Panc1 (cell line): Measurements from ENCODE around the gene GJA3.

ENCODE experiments used
- POLR2AphosphoS5 ChIP-seq: IDR thresholded peaks from 2 replicates; pipeline ENCODE4 v1.6.1; 2012; ENCODE audit warnings: mild to moderate bottlenecking, low read depth, low read length, moderate library complexity
- TF ChIP-seq, protein P1 (sequence below): fragments of 450-650 bp; IDR thresholded peaks from 2 replicates; pipeline ENCODE4 v1.5.1; 2017; ENCODE audit warnings: mild to moderate bottlenecking

DNA sequence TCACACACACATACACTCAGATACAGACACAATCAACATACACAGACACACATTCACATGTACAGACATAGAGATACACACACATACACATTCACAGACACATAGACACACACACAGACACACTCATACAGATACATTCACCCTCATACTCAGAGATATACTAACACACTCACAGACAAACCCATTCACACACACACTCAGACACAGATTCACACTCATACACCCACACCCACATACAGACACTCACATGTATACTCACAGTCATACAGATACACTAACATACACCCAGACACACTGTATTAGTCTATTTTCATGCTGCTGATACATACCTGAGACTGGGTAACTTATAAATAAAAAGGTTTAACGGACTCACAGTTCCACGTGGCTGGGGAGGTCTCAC, 30.8 kb downstream of the GJA3 start:
- TF ChIP-seq, protein P1, sequence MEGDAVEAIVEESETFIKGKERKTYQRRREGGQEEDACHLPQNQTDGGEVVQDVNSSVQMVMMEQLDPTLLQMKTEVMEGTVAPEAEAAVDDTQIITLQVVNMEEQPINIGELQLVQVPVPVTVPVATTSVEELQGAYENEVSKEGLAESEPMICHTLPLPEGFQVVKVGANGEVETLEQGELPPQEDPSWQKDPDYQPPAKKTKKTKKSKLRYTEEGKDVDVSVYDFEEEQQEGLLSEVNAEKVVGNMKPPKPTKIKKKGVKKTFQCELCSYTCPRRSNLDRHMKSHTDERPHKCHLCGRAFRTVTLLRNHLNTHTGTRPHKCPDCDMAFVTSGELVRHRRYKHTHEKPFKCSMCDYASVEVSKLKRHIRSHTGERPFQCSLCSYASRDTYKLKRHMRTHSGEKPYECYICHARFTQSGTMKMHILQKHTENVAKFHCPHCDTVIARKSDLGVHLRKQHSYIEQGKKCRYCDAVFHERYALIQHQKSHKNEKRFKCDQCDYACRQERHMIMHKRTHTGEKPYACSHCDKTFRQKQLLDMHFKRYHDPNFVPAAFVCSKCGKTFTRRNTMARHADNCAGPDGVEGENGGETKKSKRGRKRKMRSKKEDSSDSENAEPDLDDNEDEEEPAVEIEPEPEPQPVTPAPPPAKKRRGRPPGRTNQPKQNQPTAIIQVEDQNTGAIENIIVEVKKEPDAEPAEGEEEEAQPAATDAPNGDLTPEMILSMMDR: no peak
- TF ChIP-seq POLR2AphosphoS5: no peak
